IMR-90 (cell line): ENCODE measurements around the gene INO80D. TPM values are rescaled to one million over a fixed set of nuclear protein-coding genes. Genes with fewer than 3 reads are reported as not detected.

ENCODE experiments used
- ATAC-seq: fragments of 200-7000 bp; cut with Tn5 transposase; 2 replicates; pipeline ENCODE4 v1.9.1; 2020; ENCODE audit warnings: low read depth, mild to moderate bottlenecking, moderate library complexity
- BruUV-seq: library from RNA; stranded (reverse); fragments of 400-500 nt; replicated peaks from 2 replicates; lab custom pipeline; 2021; lab: Mats Ljungman, UMichigan
- CTCF ChIA-PET: fragments of 300-600 bp; formaldehyde crosslinking; extraction: SDS; loops from one replicate; lab custom pipeline; 2021; ENCODE audit warnings: antibody characterized with exemption; lab: Yijun Ruan, JAX
- POLR2A ChIA-PET: fragments of 300-600 bp; sonication (Branson Sonifier 250); formaldehyde crosslinking; loops from one replicate; lab custom pipeline; 2022; ENCODE audit warnings: antibody characterized with exemption; ENCODE audit not compliant: unreplicated experiment; lab: Charles Lee
- DNase-seq: peaks from one replicate; pipeline ENCODE4 v3.0.0; 2013
- H2AFZ ChIP-seq: replicated peaks from 2 replicates; pipeline ENCODE3; 2013; ENCODE audit warnings: low read length, mild to moderate bottlenecking; ENCODE audit not compliant: poor library complexity
- H2AK5ac ChIP-seq: 2 replicates; pipeline ENCODE4 v1.6.1; 2013; ENCODE audit warnings: low read depth, low read length, inconsistent platforms
- H2AK9ac ChIP-seq: replicated peaks from 2 replicates; pipeline ENCODE3; 2013; ENCODE audit warnings: mild to moderate bottlenecking, low read depth, low read length, moderate library complexity; ENCODE audit not compliant: poor library complexity
- H2BK120ac ChIP-seq: 2 replicates; pipeline ENCODE4 v1.6.1; 2013; ENCODE audit warnings: low read depth, low read length, inconsistent platforms
- H2BK15ac ChIP-seq: 3 replicates; pipeline ENCODE4 v1.6.1; 2013; ENCODE audit warnings: low read depth, low read length, inconsistent platforms
- H2BK20ac ChIP-seq: 2 replicates; pipeline ENCODE4 v1.6.1; 2013; ENCODE audit warnings: low read depth, mild to moderate bottlenecking, inconsistent platforms, low read length, moderate library complexity
- H2BK5ac ChIP-seq: 2 replicates; pipeline ENCODE4 v1.6.1; 2013; ENCODE audit warnings: mild to moderate bottlenecking, low read depth, low read length, inconsistent platforms; ENCODE audit not compliant: poor library complexity, severe bottlenecking
- H3K14ac ChIP-seq: replicated peaks from 2 replicates; pipeline ENCODE4 v1.6.1; 2013; ENCODE audit warnings: low read depth, low read length, inconsistent platforms
- H3K18ac ChIP-seq: 2 replicates; pipeline ENCODE4 v1.6.1; 2013; ENCODE audit warnings: low read depth, low read length, control low read depth
- H3K23ac ChIP-seq: 2 replicates; pipeline ENCODE4 v1.6.1; 2013; ENCODE audit warnings: low read depth, low read length, inconsistent platforms
- H3K27ac ChIP-seq: 2 replicates; pipeline ENCODE4 v1.5.1; 2013; ENCODE audit warnings: mild to moderate bottlenecking, control low read depth, low read length; ENCODE audit not compliant: insufficient read depth
- H3K27me3 ChIP-seq: 2 replicates; pipeline ENCODE4 v1.6.1; 2013; ENCODE audit warnings: low read length; ENCODE audit not compliant: control insufficient read depth, insufficient read depth
- H3K36me3 ChIP-seq: 2 replicates; pipeline ENCODE4 v1.6.1; 2013; ENCODE audit warnings: low read length, mixed read lengths; ENCODE audit not compliant: control insufficient read depth, insufficient read depth
- H3K4ac ChIP-seq: 2 replicates; pipeline ENCODE4 v1.6.1; 2013; ENCODE audit warnings: low read depth, low read length, inconsistent platforms
- H3K4me1 ChIP-seq: 2 replicates; pipeline ENCODE4 v1.6.1; 2013; ENCODE audit warnings: low read length, mixed read lengths; ENCODE audit not compliant: control insufficient read depth, insufficient read depth
- H3K4me2 ChIP-seq: 2 replicates; pipeline ENCODE4 v1.6.1; 2013; ENCODE audit warnings: low read depth, mild to moderate bottlenecking, control low read depth, low read length, moderate library complexity
- H3K4me3 ChIP-seq: 2 replicates; pipeline ENCODE4 v1.5.1; 2013; ENCODE audit warnings: low read depth, mild to moderate bottlenecking, control low read depth, low read length, moderate library complexity; ENCODE audit not compliant: insufficient read depth
- H3K56ac ChIP-seq: 2 replicates; pipeline ENCODE4 v1.6.1; 2013; ENCODE audit warnings: low read length, inconsistent platforms; ENCODE audit not compliant: insufficient read depth; ENCODE audit errors: extremely low read depth
- H3K79me1 ChIP-seq, 2 experiments: 2 replicates each; pipeline ENCODE4 v1.6.1; 2013; ENCODE audit warnings: low read length in 2 of 2, inconsistent platforms in 1 of 2, low read depth in 1 of 2
- H3K9ac ChIP-seq: 2 replicates; pipeline ENCODE4 v1.6.1; 2013; ENCODE audit warnings: low read depth, low read length, control low read depth
- H3K9me1 ChIP-seq: 2 replicates; pipeline ENCODE4 v1.6.1; 2013; ENCODE audit warnings: low read length, inconsistent platforms; ENCODE audit not compliant: insufficient read depth
- H3K9me3 ChIP-seq: 2 replicates; pipeline ENCODE4 v1.6.1; 2013; ENCODE audit warnings: low read length; ENCODE audit not compliant: control insufficient read depth, insufficient read depth
- H4K20me1 ChIP-seq: 2 replicates; pipeline ENCODE4 v1.6.1; 2013; ENCODE audit warnings: low read length, inconsistent platforms; ENCODE audit not compliant: insufficient read depth
- H4K5ac ChIP-seq: 2 replicates; pipeline ENCODE4 v1.6.1; 2013; ENCODE audit warnings: mild to moderate bottlenecking, low read depth, low read length, control low read depth
- H4K8ac ChIP-seq, 2 experiments: 2 replicates each; pipeline ENCODE4 v1.6.1; 2013; ENCODE audit warnings: low read depth in 2 of 2, low read length in 2 of 2, control low read depth in 1 of 2, inconsistent platforms in 1 of 2
- H4K91ac ChIP-seq: 2 replicates; pipeline ENCODE4 v1.6.1; 2013; ENCODE audit warnings: low read depth, low read length, inconsistent platforms; ENCODE audit not compliant: insufficient read depth
- BHLHE40 ChIP-seq: fragments of 150-350 bp; IDR thresholded peaks from 2 replicates; pipeline ENCODE4 v1.6.1; 2016; ENCODE audit warnings: mild to moderate bottlenecking, low read depth, low read length
- CEBPB ChIP-seq: IDR thresholded peaks from 2 replicates; pipeline ENCODE4 v1.6.1; 2012; ENCODE audit warnings: low read depth, low read length, improper control_type of control experiment
- CHD1 ChIP-seq: IDR thresholded peaks from 2 replicates; pipeline ENCODE4 v1.6.1; 2012; ENCODE audit warnings: low read depth, low read length, improper control_type of control experiment
- FOS ChIP-seq: fragments of 150-350 bp; IDR thresholded peaks from 2 replicates; pipeline ENCODE4 v1.6.1; 2016; ENCODE audit warnings: low read depth, low read length
- MAZ ChIP-seq: IDR thresholded peaks from 2 replicates; pipeline ENCODE4 v1.6.1; 2012; ENCODE audit warnings: low read depth, mild to moderate bottlenecking, low read length, improper control_type of control experiment, moderate library complexity, borderline replicate concordance
- MXI1 ChIP-seq: IDR thresholded peaks from 2 replicates; pipeline ENCODE4 v1.6.1; 2012; ENCODE audit warnings: low read depth, mild to moderate bottlenecking, low read length, moderate library complexity, borderline replicate concordance
- NFE2L2 ChIP-seq: fragments of 150-350 bp; IDR thresholded peaks from 2 replicates; pipeline ENCODE4 v1.6.1; 2016; ENCODE audit warnings: low read depth, mild to moderate bottlenecking, low read length
- POLR2A ChIP-seq: IDR thresholded peaks from 2 replicates; pipeline ENCODE4 v1.6.1; 2012; ENCODE audit warnings: mild to moderate bottlenecking, low read depth, low read length
- SMC3 ChIP-seq: fragments of 150-350 bp; IDR thresholded peaks from 2 replicates; pipeline ENCODE4 v1.6.1; 2016; ENCODE audit warnings: low read depth, mild to moderate bottlenecking, antibody characterized with exemption, low read length, moderate library complexity
- WGBS, 2 experiments: methylation state at CpG; one replicate each; pipeline versions ENCODE4 v1.1.5 to v1.1.7; 2013; ENCODE audit warnings: missing lambda C conversion rate in 2 of 2; ENCODE audit not compliant: insufficient read length in 1 of 2; ENCODE audit errors: extremely low coverage in 2 of 2; 5-methylcytosine and 5-hydroxymethylcytosine counted together
- dilution Hi-C: fragments of 300-500 bp; cut with HindIII; formaldehyde crosslinking; loops from one replicate; pipeline ENCODE4 v1.14.3; 2018; ENCODE audit warnings: low sequenced_read_pairs; ENCODE audit not compliant: unreplicated experiment
- in situ Hi-C: fragments of 300-500 bp; cut with MboI; formaldehyde crosslinking; loops from 3 replicates; pipeline ENCODE4 v1.14.3; 2019; ENCODE audit warnings: low sequenced_read_pairs, inconsistent platforms, mixed read lengths
- intact Hi-C: fragments of 100-400 bp; cut with micrococcal nuclease; formaldehyde crosslinking; loops from 2 replicates; pipeline ENCODE4 v1.10.0; 2022
- polyA plus RNA-seq, 3 experiments: library from polyadenylated mRNA; depleted of rRNA; stranded (reverse); fragments of >200 nt; gene quantifications; 2 replicates each; pipeline ENCODE4 v1.2.3, GENCODE V29; 2012; ENCODE audit warnings: low replicate concordance in 1 of 3
- total RNA-seq: library from RNA; depleted of rRNA; stranded (reverse); fragments of >200 nt; gene quantifications from 2 replicates; pipeline ENCODE4 v1.2.3, GENCODE V29; 2012
- TF ChIP-seq, protein P1 (sequence below): fragments of 150-350 bp; IDR thresholded peaks from 2 replicates; pipeline ENCODE4 v1.6.1; 2017; ENCODE audit warnings: mild to moderate bottlenecking, antibody characterized with exemption, low read length, low read depth
- TF ChIP-seq, protein P2 (sequence below): conservative IDR thresholded peaks from 2 replicates; pipeline ENCODE4 v1.5.1; 2012; ENCODE audit warnings: mild to moderate bottlenecking, low read depth, low read length, improper control_type of control experiment

INO80D gene
- total and polyA plus RNA-seq, 2 of the 4 experiments (the other 2 are of a cell fraction), result 0.79 to 4.5 TPM

DNA sequence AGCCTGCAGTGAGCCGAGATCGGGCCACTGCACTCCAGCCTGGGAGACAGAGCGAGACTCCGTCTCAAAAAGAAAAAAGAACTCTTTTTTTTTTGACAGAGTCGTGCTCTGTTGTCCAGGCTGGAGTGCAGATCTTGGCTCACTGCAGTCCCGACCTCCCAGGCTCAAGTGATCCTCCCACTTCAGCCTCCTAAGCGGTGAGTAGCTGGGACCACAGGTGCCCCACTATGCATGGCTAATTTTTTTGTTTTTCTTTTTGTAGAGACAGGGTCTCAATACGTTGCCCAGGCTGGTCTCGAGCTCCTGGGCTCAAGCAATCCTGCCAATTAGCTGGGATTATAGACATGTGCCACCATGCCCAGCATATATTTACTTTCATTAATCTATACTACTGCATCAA is 12.5 kb upstream of the INO80D start:
- Histone ChIP-seq H3K36me3 (no peaks in the 10 kb centered on the region), H3K4me3 (no peak overlapping the region), H2BK20ac (no peak overlapping the region), H3K9ac (no peak overlapping the region), H2AFZ (no peak overlapping the region), H3K9me1 (0 out of 2 replicates have a peak, but pooled peaks cover 3% of the 10 kb centered on the region), H3K27me3 (no peaks in the 10 kb centered on the region), H3K4me1 (no peaks in the 10 kb centered on the region), H3K23ac (no peak overlapping the region), H2BK5ac (no peak overlapping the region), H3K56ac (no peak overlapping the region), H4K5ac (no peak overlapping the region), H2AK5ac (no peak overlapping the region), H3K9me3 (no peaks in the 10 kb centered on the region), H3K14ac (no peak overlapping the region), H4K91ac (no peak overlapping the region), H2AK9ac (no peak overlapping the region), H3K4ac (no peak overlapping the region), H2BK120ac (no peak overlapping the region), H3K27ac (no peak overlapping the region), H4K20me1 (no peaks in the 10 kb centered on the region), H3K79me1 (no peaks in the 10 kb centered on the region), H3K4me2 (no peak overlapping the region), H2BK15ac (no peak overlapping the region), H4K8ac (no peak overlapping the region), H3K18ac (no peak overlapping the region)
- dilution Hi-C loops (no loop called here), intact Hi-C loops (no loop called here), in situ Hi-C loops (no loop called here)
- ChIA-PET CTCF (no interaction called here), POLR2A (interaction anchor here (0.6 kb wide), 1 partner anchor 11 kb away, joined by 5 read pairs; no protein-coding TSS in a partner anchor)
- TF ChIP-seq CEBPB (no peak), SMC3 (no peak), CHD1 (no peak), FOS (no peak), BHLHE40 (no peak), MAZ (no peak), POLR2A (no peak), NFE2L2 (no peak), MXI1 (no peak)
- TF ChIP-seq, protein P1, sequence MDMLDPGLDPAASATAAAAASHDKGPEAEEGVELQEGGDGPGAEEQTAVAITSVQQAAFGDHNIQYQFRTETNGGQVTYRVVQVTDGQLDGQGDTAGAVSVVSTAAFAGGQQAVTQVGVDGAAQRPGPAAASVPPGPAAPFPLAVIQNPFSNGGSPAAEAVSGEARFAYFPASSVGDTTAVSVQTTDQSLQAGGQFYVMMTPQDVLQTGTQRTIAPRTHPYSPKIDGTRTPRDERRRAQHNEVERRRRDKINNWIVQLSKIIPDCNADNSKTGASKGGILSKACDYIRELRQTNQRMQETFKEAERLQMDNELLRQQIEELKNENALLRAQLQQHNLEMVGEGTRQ, result no peak
- TF ChIP-seq, protein P2, sequence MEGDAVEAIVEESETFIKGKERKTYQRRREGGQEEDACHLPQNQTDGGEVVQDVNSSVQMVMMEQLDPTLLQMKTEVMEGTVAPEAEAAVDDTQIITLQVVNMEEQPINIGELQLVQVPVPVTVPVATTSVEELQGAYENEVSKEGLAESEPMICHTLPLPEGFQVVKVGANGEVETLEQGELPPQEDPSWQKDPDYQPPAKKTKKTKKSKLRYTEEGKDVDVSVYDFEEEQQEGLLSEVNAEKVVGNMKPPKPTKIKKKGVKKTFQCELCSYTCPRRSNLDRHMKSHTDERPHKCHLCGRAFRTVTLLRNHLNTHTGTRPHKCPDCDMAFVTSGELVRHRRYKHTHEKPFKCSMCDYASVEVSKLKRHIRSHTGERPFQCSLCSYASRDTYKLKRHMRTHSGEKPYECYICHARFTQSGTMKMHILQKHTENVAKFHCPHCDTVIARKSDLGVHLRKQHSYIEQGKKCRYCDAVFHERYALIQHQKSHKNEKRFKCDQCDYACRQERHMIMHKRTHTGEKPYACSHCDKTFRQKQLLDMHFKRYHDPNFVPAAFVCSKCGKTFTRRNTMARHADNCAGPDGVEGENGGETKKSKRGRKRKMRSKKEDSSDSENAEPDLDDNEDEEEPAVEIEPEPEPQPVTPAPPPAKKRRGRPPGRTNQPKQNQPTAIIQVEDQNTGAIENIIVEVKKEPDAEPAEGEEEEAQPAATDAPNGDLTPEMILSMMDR, result no peak
- DNase-seq (no peak), ATAC-seq (no peak)
- no TSS peak for BruUV-seq
- WGBS, 2 experiments, result 100% methylated on average over 2 of the region's 9 CpGs; no CpG with 5 or more reads in 1 of the 2 experiments
